ENCODE data around the gene CCL18. TPM values are rescaled to one million over a fixed set of nuclear protein-coding genes. Genes with fewer than 3 reads are reported as not detected.

CCL18 gene
- total RNA-seq, 6 experiments from 2014 or later: 0.29 to 2.0 (median 0.64) TPM; not detected in 1

GRCh38 chr17:36019423-36019822 is 44.6 kb upstream of the CCL18 start:
- intact Hi-C loops (cut with DNase I): loop anchor here in 1 of 2 donors (10.0 kb wide), 1 partner anchor 45 kb away; the partner anchor contains the start of gene CCL18
- Histone ChIP-seq H3K9me3 (no peaks in the 10 kb centered on the region), H3K4me3 (no peak overlapping the region), H3K27me3 (no peaks in the 10 kb centered on the region), H3K27ac (no peak overlapping the region), H3K4me1 (no peaks in the 10 kb centered on the region), H3K36me3 (no peaks in the 10 kb centered on the region)
- TF ChIP-seq CTCF (IDR thresholded peaks at IDR 0.05) (no peak), POLR2A (IDR thresholded peaks at IDR 0.05) (no peak)
- WGBS (ENCODE audit: insufficient coverage, low coverage, low lambda C conversion rate, missing lambda C conversion rate): 93% methylated on average over 2 of the region's 2 CpGs
- no peak for DNase-seq
- ATAC-seq: no peak

- Histone ChIP-seq H3K4me1 (no peaks in the 10 kb centered on the region), H3K9me3 (no peaks in the 10 kb centered on the region), H3K4me3 (no peak overlapping the region), H3K36me3 (no peaks in the 10 kb centered on the region), H3K27me3 (no peaks in the 10 kb centered on the region), H3K27ac (no peak overlapping the region)
- WGBS (ENCODE audit: insufficient coverage, low coverage, low lambda C conversion rate, missing lambda C conversion rate): 82% methylated on average over 5 of the region's 6 CpGs
- no peak for TF ChIP-seq POLR2A (IDR thresholded peaks at IDR 0.05)
- no peak for TF ChIP-seq CTCF (IDR thresholded peaks at IDR 0.05)
- DNase-seq (no peak), ATAC-seq (peak in 1 of 4 donors; percentile 16)
- intact Hi-C loops (cut with DNase I): no loop called here
Measured at GRCh38 chr17:36024106-36024869, 39.8 kb upstream of the CCL18 start.

GRCh38 chr17:36027761-36028160 is 36.3 kb upstream of the CCL18 start:
- Histone ChIP-seq H3K4me1 (peaks cover 0 to under 1% (median 0%) of the 10 kb centered on the region in 4 donors), H3K4me3 (no peak overlapping the region), H3K27me3 (no peaks in the 10 kb centered on the region), H3K27ac (no peak overlapping the region), H3K9me3 (no peaks in the 10 kb centered on the region), H3K36me3 (no peaks in the 10 kb centered on the region)
- ATAC-seq (no peak), DNase-seq (no peak)
- intact Hi-C loops (cut with DNase I): no loop called here
- WGBS (ENCODE audit: insufficient coverage, low coverage, low lambda C conversion rate, missing lambda C conversion rate): 43% methylated on average over 2 of the region's 4 CpGs
- TF ChIP-seq CTCF (IDR thresholded peaks at IDR 0.05) (no peak), POLR2A (IDR thresholded peaks at IDR 0.05) (no peak)

GRCh38 chr17:36030956-36031355 is 33.1 kb upstream of the CCL18 start:
- ATAC-seq: no peak
- TF ChIP-seq POLR2A (IDR thresholded peaks at IDR 0.05) (no peak), CTCF (IDR thresholded peaks at IDR 0.05) (no peak)

More at GRCh38 chr17:36030956-36031355, 33.1 kb upstream of the CCL18 start:
- WGBS (ENCODE audit: insufficient coverage, low coverage, low lambda C conversion rate, missing lambda C conversion rate): 94% methylated on average over 1 of the region's 1 CpG
- H3K27me3 ChIP-seq: no peaks in the 10 kb centered on the region
- DNase-seq: no peak
- no peak overlapping the region for H3K27ac ChIP-seq
- intact Hi-C loops (cut with DNase I): no loop called here
- H3K36me3 ChIP-seq: no peaks in the 10 kb centered on the region
- H3K4me1 ChIP-seq: peaks cover 0 to 6% (median 0%) of the 10 kb centered on the region in 4 donors
- H3K9me3 ChIP-seq: no peaks in the 10 kb centered on the region
- no peak overlapping the region for H3K4me3 ChIP-seq
